HCT116 (cell line): ENCODE data around the gene CTXN3. TPM values are rescaled to one million over a fixed set of nuclear protein-coding genes. Genes with fewer than 3 reads are reported as not detected.

Experiments used
- ATAC-seq: fragments of 200-7000 bp; cut with Tn5 transposase; 2 replicates; pipeline ENCODE4 v1.9.1; 2020; ENCODE audit warnings: mild to moderate bottlenecking, moderate library complexity
- BruUV-seq: library from RNA; stranded (reverse); fragments of 400-500 nt; replicated peaks from 2 replicates; lab custom pipeline; 2021; lab: Mats Ljungman, UMichigan
- CTCF ChIA-PET: fragments of 300-600 bp; sonication (Branson Sonifier 250); formaldehyde crosslinking; loops from one replicate; lab custom pipeline; 2021; ENCODE audit warnings: antibody characterized with exemption; lab: Charles Lee
- POLR2A ChIA-PET: fragments of 300-600, 350-600 bp; sonication (Branson Sonifier 250); formaldehyde crosslinking; loops from one replicate; lab custom pipeline; 2021; ENCODE audit warnings: antibody characterized with exemption; lab: Charles Lee
- RAD21 ChIA-PET, 2 experiments: fragments of 300-600 bp; sonication (Branson Sonifier 250); formaldehyde crosslinking; loops; one replicate each; lab custom pipeline; 2023; ENCODE audit warnings: low total read pairs in 2 of 2; ENCODE audit not compliant: uncharacterized antibody in 2 of 2, unreplicated experiment in 2 of 2, low non-redundant PET in 1 of 2; lab: Charles Lee
- DNase-seq: peaks from one replicate; pipeline ENCODE4 v3.0.0-alpha.2; 2010; ENCODE audit warnings: low read depth, low spot score
- H2AFZ ChIP-seq: fragments of 200-600 bp; shearing (Covaris generic), sonication (generic); 2 replicates; pipeline ENCODE4 v1.6.1; 2017; ENCODE audit warnings: low read depth, mixed run types, mixed read lengths, antibody characterized with exemption, low read length; ENCODE audit not compliant: poor library complexity, severe bottlenecking
- H3K27ac ChIP-seq: 2 replicates; pipeline ENCODE4 v1.5.1; 2012; ENCODE audit warnings: low read depth, low read length
- H3K27me3 ChIP-seq: fragments of 200-600 bp; sonication (generic); 2 replicates; pipeline ENCODE4 v1.6.1; 2016; ENCODE audit warnings: mixed run types, low read length, mixed read lengths; ENCODE audit not compliant: insufficient read depth
- H3K36me3 ChIP-seq, 2 experiments: fragments of 200-500 bp in 1 of 2; fragments of 200-600 bp in 1 of 2; sonication (Bioruptor generic) in 1 of 2; sonication (generic) in 1 of 2; 2 replicates each; pipeline versions ENCODE4 v1.5.1 to v1.6.1; 2014 to 2016; ENCODE audit warnings: low read length in 2 of 2, inconsistent platforms in 1 of 2, mixed read lengths in 1 of 2, mixed run types in 1 of 2; ENCODE audit not compliant: insufficient read depth in 2 of 2, control insufficient read depth in 1 of 2
- H3K4me1 ChIP-seq, 2 experiments: fragments of 200-600 bp in 1 of 2; sonication (generic) in 1 of 2; 2 replicates each; pipeline versions ENCODE4 v1.5.1 to v1.6.1; 2012 to 2017; ENCODE audit warnings: low read length in 2 of 2, inconsistent platforms in 1 of 2, mild to moderate bottlenecking in 1 of 2, mixed read lengths in 1 of 2, mixed run types in 1 of 2, moderate library complexity in 1 of 2; ENCODE audit not compliant: insufficient read depth in 2 of 2, control insufficient read depth in 1 of 2
- H3K4me2 ChIP-seq: fragments of 200-600 bp; sonication (generic); 2 replicates; pipeline ENCODE4 v1.6.1; 2017; ENCODE audit warnings: mixed run types, low read length, mixed read lengths
- H3K4me3 ChIP-seq, 2 experiments: fragments of 200-600 bp in 1 of 2; sonication (generic) in 1 of 2; replicated peaks in 1 of 2; 2 replicates each; pipeline ENCODE4 v1.5.1; 2011 to 2016; ENCODE audit warnings: low read length in 2 of 2, control low read depth in 1 of 2, low read depth in 1 of 2, mild to moderate bottlenecking in 1 of 2, mixed read lengths in 1 of 2, mixed run types in 1 of 2
- H3K79me2 ChIP-seq: fragments of 200-600 bp; sonication (generic); 2 replicates; pipeline ENCODE4 v1.6.1; 2017; ENCODE audit warnings: mild to moderate bottlenecking, mixed run types, low read length, moderate library complexity, mixed read lengths; ENCODE audit not compliant: insufficient read depth
- H3K9ac ChIP-seq: fragments of 200-600 bp; sonication (generic); 2 replicates; pipeline ENCODE4 v1.6.1; 2016; ENCODE audit warnings: low read length, mixed read lengths
- H3K9me2 ChIP-seq: fragments of 200-600 bp; sonication (generic), shearing (Covaris generic); 2 replicates; pipeline ENCODE4 v1.6.1; 2017; ENCODE audit warnings: mixed run types, mild to moderate bottlenecking, moderate library complexity; ENCODE audit not compliant: insufficient read depth
- H3K9me3 ChIP-seq, 2 experiments: fragments of 200-500 bp in 1 of 2; fragments of 200-600 bp in 1 of 2; sonication (Bioruptor generic) in 1 of 2; sonication (generic) in 1 of 2; 2 replicates each; pipeline ENCODE4 v1.6.1; 2014 to 2017; ENCODE audit warnings: low read length in 2 of 2, mixed read lengths in 2 of 2, inconsistent platforms in 1 of 2, low read depth in 1 of 2, mild to moderate bottlenecking in 1 of 2, mixed run types in 1 of 2, moderate library complexity in 1 of 2; ENCODE audit not compliant: control insufficient read depth in 1 of 2, insufficient read depth in 1 of 2
- H4K20me1 ChIP-seq: fragments of 200-600 bp; sonication (generic), shearing (Covaris generic); 2 replicates; pipeline ENCODE4 v1.6.1; 2017; ENCODE audit warnings: mixed run types, mild to moderate bottlenecking, moderate library complexity; ENCODE audit not compliant: insufficient read depth
- CBX3 ChIP-seq: IDR thresholded peaks from 2 replicates; pipeline ENCODE4 v1.6.1; 2012; ENCODE audit warnings: low read depth
- CEBPB ChIP-seq: IDR thresholded peaks from 2 replicates; pipeline ENCODE4 v1.6.1; 2012; ENCODE audit warnings: low read depth
- EGR1 ChIP-seq: IDR thresholded peaks from 2 replicates; pipeline ENCODE4 v1.6.1; 2012; ENCODE audit warnings: low read depth
- EZH2 ChIP-seq: fragments of 200-600 bp; sonication (generic); IDR thresholded peaks from 2 replicates; pipeline ENCODE4 v1.6.1; 2017; ENCODE audit warnings: antibody characterized with exemption, mixed run types
- EZH2phosphoT487 ChIP-seq: fragments of 200-600 bp; IDR thresholded peaks from 2 replicates; pipeline ENCODE4 v1.6.1; 2018; ENCODE audit warnings: antibody characterized with exemption, borderline replicate concordance
- FOSL1 ChIP-seq: IDR thresholded peaks from 2 replicates; pipeline ENCODE4 v1.6.1; 2012; ENCODE audit warnings: low read depth
- JUND ChIP-seq: IDR thresholded peaks from 2 replicates; pipeline ENCODE4 v1.6.1; 2012
- POLR2A ChIP-seq: IDR thresholded peaks from 2 replicates; pipeline ENCODE4 v1.7.0; 2011; ENCODE audit warnings: borderline replicate concordance; ENCODE audit not compliant: insufficient read depth, insufficient read length; ENCODE audit errors: extremely low read depth
- RAD21 ChIP-seq: IDR thresholded peaks from 2 replicates; pipeline ENCODE4 v1.6.1; 2012; ENCODE audit warnings: low read depth, mild to moderate bottlenecking
- SIN3A ChIP-seq: IDR thresholded peaks from 2 replicates; pipeline ENCODE4 v1.6.1; 2012; ENCODE audit warnings: low read depth
- TCF7L2 ChIP-seq: IDR thresholded peaks from 2 replicates; pipeline ENCODE4 v1.7.0; 2011; ENCODE audit warnings: borderline replicate concordance, inconsistent platforms; ENCODE audit not compliant: insufficient read depth, insufficient read length; ENCODE audit errors: extremely low read depth
- YY1 ChIP-seq: IDR thresholded peaks from 2 replicates; pipeline ENCODE4 v1.6.1; 2011; ENCODE audit warnings: low read length, low read depth, moderate library complexity, mild to moderate bottlenecking; ENCODE audit not compliant: insufficient replicate concordance; ENCODE audit errors: extremely low read depth
- ZFX ChIP-seq: fragments of 450-650 bp; IDR thresholded peaks from 2 replicates; pipeline ENCODE4 v1.6.1; 2017
- ZNF274 ChIP-seq: fragments of 200-500 bp; sonication (Bioruptor generic); IDR thresholded peaks from 2 replicates; pipeline ENCODE4 v1.6.1; 2014; ENCODE audit warnings: mild to moderate bottlenecking, low read depth, low read length, inconsistent platforms
- intact Hi-C: fragments of 100-400 bp; cut with micrococcal nuclease; formaldehyde crosslinking; loops from 2 replicates; pipeline ENCODE4 v1.10.0; 2022
- total RNA-seq: library from RNA; stranded (reverse); gene quantifications from one replicate; pipeline ENCODE4 v1.2.1, GENCODE V29; 2021; ENCODE audit not compliant: unreplicated experiment
- TF ChIP-seq, protein P1 (sequence below), 3 experiments: fragments of 200-600 bp in 1 of 3; sonication (generic) in 1 of 3; IDR thresholded peaks in 2 of 3; conservative IDR thresholded peaks in 1 of 3; 2 replicates each; pipeline ENCODE4 v1.5.1; 2012 to 2017; ENCODE audit warnings: low read depth in 2 of 3, low read length in 2 of 3, antibody characterized with exemption in 1 of 3, borderline replicate concordance in 1 of 3, control low read depth in 1 of 3, mild to moderate bottlenecking in 1 of 3, mixed read lengths in 1 of 3, mixed run types in 1 of 3, moderate library complexity in 1 of 3; ENCODE audit not compliant: insufficient read depth in 1 of 3
- TF ChIP-seq, protein P2 (sequence below): IDR thresholded peaks from 2 replicates; pipeline ENCODE4 v1.6.1; 2012
- TF ChIP-seq, protein P3 (sequence below): IDR thresholded peaks from 2 replicates; pipeline ENCODE4 v1.6.1; 2011; ENCODE audit warnings: mild to moderate bottlenecking, low read length, moderate library complexity; ENCODE audit not compliant: insufficient replicate concordance; ENCODE audit errors: extremely low read depth
- TF ChIP-seq, protein P4 (sequence below): IDR thresholded peaks from 2 replicates; pipeline ENCODE4 v1.6.1; 2012
- TF ChIP-seq, protein P5 (sequence below): IDR thresholded peaks from 2 replicates; pipeline ENCODE4 v1.6.1; 2012; ENCODE audit warnings: low read depth

The CTXN3 gene
- total RNA-seq, 1 experiment from 2014 or later, result not detected

DNA sequence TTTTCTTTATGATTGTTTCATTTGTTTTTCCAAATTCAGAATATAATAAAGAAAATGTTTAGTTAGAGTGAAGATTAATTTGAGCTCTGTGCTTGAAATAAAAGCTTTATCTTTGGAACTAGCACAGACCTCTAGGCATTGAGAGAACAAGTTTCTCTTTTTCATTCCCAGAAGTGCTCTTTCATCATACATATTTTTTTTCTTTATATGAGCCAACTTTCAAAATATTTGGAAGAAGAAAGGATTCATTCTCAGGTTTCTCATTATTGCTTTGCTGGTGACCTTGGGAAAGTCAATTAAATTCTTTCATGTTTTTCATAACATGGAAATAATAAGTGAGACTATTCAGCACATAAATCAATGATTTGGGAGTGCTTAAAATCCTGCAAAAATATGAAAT, 16.8 kb downstream of the CTXN3 start:
- Histone ChIP-seq H3K79me2 (no peaks in the 10 kb centered on the region), H3K9me3 (no peaks in the 10 kb centered on the region), H3K27me3 (no peaks in the 10 kb centered on the region), H3K4me3 (no peak overlapping the region), H3K9me2 (no peaks in the 10 kb centered on the region), H2AFZ (no peak overlapping the region), H3K27ac (no peak overlapping the region), H3K4me2 (no peak overlapping the region), H4K20me1 (no peaks in the 10 kb centered on the region), H3K9ac (no peak overlapping the region), H3K4me1 (no peaks in the 10 kb centered on the region), H3K36me3 (no peaks in the 10 kb centered on the region)
- intact Hi-C loops, result no loop called here
- CTCF ChIA-PET, result no interaction called here
- POLR2A ChIA-PET, result no interaction called here
- RAD21 ChIA-PET, result no interaction called here
- DNase-seq (no peak), ATAC-seq (no peak)
- no TSS peak for BruUV-seq
- TF ChIP-seq ZFX (no peak), CBX3 (no peak), EGR1 (no peak), TCF7L2 (no peak), FOSL1 (no peak), YY1 (no peak), ZNF274 (no peak), EZH2 (no peak), POLR2A (no peak), RAD21 (no peak), CEBPB (no peak), SIN3A (no peak), JUND (no peak), EZH2phosphoT487 (no peak)
- TF ChIP-seq, protein P1, sequence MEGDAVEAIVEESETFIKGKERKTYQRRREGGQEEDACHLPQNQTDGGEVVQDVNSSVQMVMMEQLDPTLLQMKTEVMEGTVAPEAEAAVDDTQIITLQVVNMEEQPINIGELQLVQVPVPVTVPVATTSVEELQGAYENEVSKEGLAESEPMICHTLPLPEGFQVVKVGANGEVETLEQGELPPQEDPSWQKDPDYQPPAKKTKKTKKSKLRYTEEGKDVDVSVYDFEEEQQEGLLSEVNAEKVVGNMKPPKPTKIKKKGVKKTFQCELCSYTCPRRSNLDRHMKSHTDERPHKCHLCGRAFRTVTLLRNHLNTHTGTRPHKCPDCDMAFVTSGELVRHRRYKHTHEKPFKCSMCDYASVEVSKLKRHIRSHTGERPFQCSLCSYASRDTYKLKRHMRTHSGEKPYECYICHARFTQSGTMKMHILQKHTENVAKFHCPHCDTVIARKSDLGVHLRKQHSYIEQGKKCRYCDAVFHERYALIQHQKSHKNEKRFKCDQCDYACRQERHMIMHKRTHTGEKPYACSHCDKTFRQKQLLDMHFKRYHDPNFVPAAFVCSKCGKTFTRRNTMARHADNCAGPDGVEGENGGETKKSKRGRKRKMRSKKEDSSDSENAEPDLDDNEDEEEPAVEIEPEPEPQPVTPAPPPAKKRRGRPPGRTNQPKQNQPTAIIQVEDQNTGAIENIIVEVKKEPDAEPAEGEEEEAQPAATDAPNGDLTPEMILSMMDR (IDR thresholded peaks at IDR 0.05 in 2 of 3, conservative IDR thresholded peaks at IDR 0.05 in 1 of 3; ENCODE audit: borderline replicate concordance in 1 of 3, insufficient read depth in 1 of 3, low read depth in 2 of 3, low read length in 2 of 3), result no peak
- TF ChIP-seq, protein P2, sequence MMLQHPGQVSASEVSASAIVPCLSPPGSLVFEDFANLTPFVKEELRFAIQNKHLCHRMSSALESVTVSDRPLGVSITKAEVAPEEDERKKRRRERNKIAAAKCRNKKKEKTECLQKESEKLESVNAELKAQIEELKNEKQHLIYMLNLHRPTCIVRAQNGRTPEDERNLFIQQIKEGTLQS, result no peak
- TF ChIP-seq, protein P3, sequence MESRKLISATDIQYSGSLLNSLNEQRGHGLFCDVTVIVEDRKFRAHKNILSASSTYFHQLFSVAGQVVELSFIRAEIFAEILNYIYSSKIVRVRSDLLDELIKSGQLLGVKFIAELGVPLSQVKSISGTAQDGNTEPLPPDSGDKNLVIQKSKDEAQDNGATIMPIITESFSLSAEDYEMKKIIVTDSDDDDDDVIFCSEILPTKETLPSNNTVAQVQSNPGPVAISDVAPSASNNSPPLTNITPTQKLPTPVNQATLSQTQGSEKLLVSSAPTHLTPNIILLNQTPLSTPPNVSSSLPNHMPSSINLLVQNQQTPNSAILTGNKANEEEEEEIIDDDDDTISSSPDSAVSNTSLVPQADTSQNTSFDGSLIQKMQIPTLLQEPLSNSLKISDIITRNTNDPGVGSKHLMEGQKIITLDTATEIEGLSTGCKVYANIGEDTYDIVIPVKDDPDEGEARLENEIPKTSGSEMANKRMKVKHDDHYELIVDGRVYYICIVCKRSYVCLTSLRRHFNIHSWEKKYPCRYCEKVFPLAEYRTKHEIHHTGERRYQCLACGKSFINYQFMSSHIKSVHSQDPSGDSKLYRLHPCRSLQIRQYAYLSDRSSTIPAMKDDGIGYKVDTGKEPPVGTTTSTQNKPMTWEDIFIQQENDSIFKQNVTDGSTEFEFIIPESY, result no peak
- TF ChIP-seq, protein P4, sequence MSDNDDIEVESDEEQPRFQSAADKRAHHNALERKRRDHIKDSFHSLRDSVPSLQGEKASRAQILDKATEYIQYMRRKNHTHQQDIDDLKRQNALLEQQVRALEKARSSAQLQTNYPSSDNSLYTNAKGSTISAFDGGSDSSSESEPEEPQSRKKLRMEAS, result no peak
- TF ChIP-seq, protein P5, sequence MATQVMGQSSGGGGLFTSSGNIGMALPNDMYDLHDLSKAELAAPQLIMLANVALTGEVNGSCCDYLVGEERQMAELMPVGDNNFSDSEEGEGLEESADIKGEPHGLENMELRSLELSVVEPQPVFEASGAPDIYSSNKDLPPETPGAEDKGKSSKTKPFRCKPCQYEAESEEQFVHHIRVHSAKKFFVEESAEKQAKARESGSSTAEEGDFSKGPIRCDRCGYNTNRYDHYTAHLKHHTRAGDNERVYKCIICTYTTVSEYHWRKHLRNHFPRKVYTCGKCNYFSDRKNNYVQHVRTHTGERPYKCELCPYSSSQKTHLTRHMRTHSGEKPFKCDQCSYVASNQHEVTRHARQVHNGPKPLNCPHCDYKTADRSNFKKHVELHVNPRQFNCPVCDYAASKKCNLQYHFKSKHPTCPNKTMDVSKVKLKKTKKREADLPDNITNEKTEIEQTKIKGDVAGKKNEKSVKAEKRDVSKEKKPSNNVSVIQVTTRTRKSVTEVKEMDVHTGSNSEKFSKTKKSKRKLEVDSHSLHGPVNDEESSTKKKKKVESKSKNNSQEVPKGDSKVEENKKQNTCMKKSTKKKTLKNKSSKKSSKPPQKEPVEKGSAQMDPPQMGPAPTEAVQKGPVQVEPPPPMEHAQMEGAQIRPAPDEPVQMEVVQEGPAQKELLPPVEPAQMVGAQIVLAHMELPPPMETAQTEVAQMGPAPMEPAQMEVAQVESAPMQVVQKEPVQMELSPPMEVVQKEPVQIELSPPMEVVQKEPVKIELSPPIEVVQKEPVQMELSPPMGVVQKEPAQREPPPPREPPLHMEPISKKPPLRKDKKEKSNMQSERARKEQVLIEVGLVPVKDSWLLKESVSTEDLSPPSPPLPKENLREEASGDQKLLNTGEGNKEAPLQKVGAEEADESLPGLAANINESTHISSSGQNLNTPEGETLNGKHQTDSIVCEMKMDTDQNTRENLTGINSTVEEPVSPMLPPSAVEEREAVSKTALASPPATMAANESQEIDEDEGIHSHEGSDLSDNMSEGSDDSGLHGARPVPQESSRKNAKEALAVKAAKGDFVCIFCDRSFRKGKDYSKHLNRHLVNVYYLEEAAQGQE, result no peak
